ENCODE measurements around the gene WASF2. TPM values are rescaled to one million over a fixed set of nuclear protein-coding genes. Genes with fewer than 3 reads are reported as not detected.

The WASF2 gene
- total RNA-seq, 1 experiment from 2014 or later = 20.7 TPM

DNA sequence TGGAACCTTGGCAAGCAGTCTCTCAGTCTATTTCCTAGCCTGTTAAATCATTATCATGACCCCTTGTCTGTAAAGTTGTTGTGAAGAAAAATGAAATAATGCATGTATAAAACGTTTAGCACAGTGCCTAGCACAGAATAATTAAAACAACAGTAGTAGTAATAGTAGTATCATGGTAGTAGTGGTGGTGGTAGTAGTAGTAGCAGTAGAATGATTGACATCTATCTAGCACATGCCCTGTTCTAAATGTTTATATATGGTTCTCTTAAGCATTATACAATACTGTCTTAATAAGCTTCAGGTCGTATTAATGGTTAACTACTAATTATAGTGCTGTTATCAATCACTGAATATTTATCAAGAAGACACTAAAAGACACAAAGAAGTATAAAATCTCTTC lies 50.8 kb downstream of the WASF2 start:
- no peak for ATAC-seq
- intact Hi-C loops (cut with micrococcal nuclease) = no loop called here
- ChIA-PET CTCF (interaction anchor here (0.6 kb wide), 1 partner anchor 205 kb away, joined by 3 read pairs; no protein-coding TSS in a partner anchor), POLR2A (ENCODE audit: unreplicated experiment) (no interaction called here)
- DNase-seq = no peak
- BruUV-seq (replicated peaks) = no TSS peak
- Histone ChIP-seq H3K27me3 (ENCODE audit: low read length) (no peaks in the 10 kb centered on the region), H3K4me2 (ENCODE audit: low read length) (no peak overlapping the region), H3K9me2 (replicated peaks; ENCODE audit: low read length) (no peaks in the 10 kb centered on the region), H3K9me3 (ENCODE audit: low read length) (no peaks in the 10 kb centered on the region), H3F3A (ENCODE audit: low read length, unreplicated experiment) (no peaks in the 10 kb centered on the region), H3K4me3 (ENCODE audit: low read length) (no peak overlapping the region), H3K9ac (ENCODE audit: low read length) (no peak overlapping the region), H3K36me3 (ENCODE audit: low read depth, low read length) (peaks cover 11% of the 10 kb centered on the region; the same call in 1 of the 2 replicates), H3K27ac (ENCODE audit: low read length) (no peak overlapping the region), H2AFZ (ENCODE audit: low read length) (no peak overlapping the region), H3K79me2 (ENCODE audit: low read length) (peaks cover 73% of the 10 kb centered on the region), H4K20me1 (ENCODE audit: low read length) (no peaks in the 10 kb centered on the region), H3K4me1 (ENCODE audit: insufficient read depth, low read length) (peaks cover 33% of the 10 kb centered on the region)
- TF ChIP-seq EZH2 (IDR thresholded peaks at IDR 0.05; ENCODE audit: low read length, unreplicated experiment) (no peak), EZH2phosphoT487 (IDR thresholded peaks at IDR 0.05; ENCODE audit: borderline replicate concordance, low read length) (no peak)
- TF ChIP-seq, protein P1, sequence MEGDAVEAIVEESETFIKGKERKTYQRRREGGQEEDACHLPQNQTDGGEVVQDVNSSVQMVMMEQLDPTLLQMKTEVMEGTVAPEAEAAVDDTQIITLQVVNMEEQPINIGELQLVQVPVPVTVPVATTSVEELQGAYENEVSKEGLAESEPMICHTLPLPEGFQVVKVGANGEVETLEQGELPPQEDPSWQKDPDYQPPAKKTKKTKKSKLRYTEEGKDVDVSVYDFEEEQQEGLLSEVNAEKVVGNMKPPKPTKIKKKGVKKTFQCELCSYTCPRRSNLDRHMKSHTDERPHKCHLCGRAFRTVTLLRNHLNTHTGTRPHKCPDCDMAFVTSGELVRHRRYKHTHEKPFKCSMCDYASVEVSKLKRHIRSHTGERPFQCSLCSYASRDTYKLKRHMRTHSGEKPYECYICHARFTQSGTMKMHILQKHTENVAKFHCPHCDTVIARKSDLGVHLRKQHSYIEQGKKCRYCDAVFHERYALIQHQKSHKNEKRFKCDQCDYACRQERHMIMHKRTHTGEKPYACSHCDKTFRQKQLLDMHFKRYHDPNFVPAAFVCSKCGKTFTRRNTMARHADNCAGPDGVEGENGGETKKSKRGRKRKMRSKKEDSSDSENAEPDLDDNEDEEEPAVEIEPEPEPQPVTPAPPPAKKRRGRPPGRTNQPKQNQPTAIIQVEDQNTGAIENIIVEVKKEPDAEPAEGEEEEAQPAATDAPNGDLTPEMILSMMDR (conservative IDR thresholded peaks at IDR 0.05; ENCODE audit: low read depth, low read length) = no peak

GRCh38 chr1:27438621-27439061 lies 51.3 kb downstream of the WASF2 start:
- H2AFZ ChIP-seq (ENCODE audit: low read length) = no peak overlapping the region
- H3K9me3 ChIP-seq (ENCODE audit: low read length) = no peaks in the 10 kb centered on the region
- no peaks in the 10 kb centered on the region for H3K27me3 ChIP-seq (ENCODE audit: low read length)
- H3K9ac ChIP-seq (ENCODE audit: low read length) = no peak overlapping the region
- no TSS peak for BruUV-seq (replicated peaks)
- H3K4me1 ChIP-seq (ENCODE audit: insufficient read depth, low read length) = peaks cover 33% of the 10 kb centered on the region
- ChIA-PET POLR2A (ENCODE audit: unreplicated experiment) (no interaction called here), CTCF (no interaction called here)
- no peaks in the 10 kb centered on the region for H3K9me2 ChIP-seq (replicated peaks; ENCODE audit: low read length)
- peaks cover 11% of the 10 kb centered on the region; the same call in 1 of the 2 replicates for H3K36me3 ChIP-seq (ENCODE audit: low read depth, low read length)
- no peaks in the 10 kb centered on the region for H4K20me1 ChIP-seq (ENCODE audit: low read length)
- no peak overlapping the region for H3K4me2 ChIP-seq (ENCODE audit: low read length)
- ATAC-seq = no peak
- intact Hi-C loops (cut with micrococcal nuclease) = no loop called here
- H3K4me3 ChIP-seq (ENCODE audit: low read length) = no peak overlapping the region
- H3F3A ChIP-seq (ENCODE audit: low read length, unreplicated experiment) = no peaks in the 10 kb centered on the region
- H3K27ac ChIP-seq (ENCODE audit: low read length) = no peak overlapping the region
- peaks cover 76% of the 10 kb centered on the region for H3K79me2 ChIP-seq (ENCODE audit: low read length)
- TF ChIP-seq EZH2phosphoT487 (IDR thresholded peaks at IDR 0.05; ENCODE audit: borderline replicate concordance, low read length) (no peak), EZH2 (IDR thresholded peaks at IDR 0.05; ENCODE audit: low read length, unreplicated experiment) (no peak)
- TF ChIP-seq, protein P1 (conservative IDR thresholded peaks at IDR 0.05; ENCODE audit: low read depth, low read length) = no peak
- no peak for DNase-seq

Measured in PC-3 (cell line).